GM18526 (cell line): ENCODE measurements around the gene CLDN7.

Experiments
- POLR2A ChIP-seq: IDR thresholded peaks from 3 replicates; pipeline ENCODE4 v1.6.1; 2011; ENCODE audit not compliant: insufficient read length; ENCODE audit errors: extremely low read depth

The CLDN7 gene

DNA sequence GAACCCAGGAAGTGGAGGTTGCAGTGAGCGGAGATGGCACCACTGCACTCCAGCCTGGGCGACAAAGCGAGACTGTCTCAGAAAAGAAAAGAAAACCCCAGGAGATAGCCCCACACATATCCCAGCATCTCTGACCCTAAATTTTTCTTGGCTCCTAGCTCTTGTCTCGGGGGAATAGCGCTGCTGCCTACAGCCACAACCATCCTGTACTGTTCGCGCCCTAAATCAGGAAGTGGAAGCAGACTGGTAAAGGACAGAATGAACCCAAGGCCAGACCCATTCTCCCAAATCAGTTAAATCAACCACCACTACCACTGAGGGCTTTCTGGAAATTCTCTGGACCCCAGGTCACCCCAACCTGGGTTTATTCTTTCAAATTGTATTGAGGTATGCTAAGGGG is 12.4 kb downstream of the CLDN7 start:
- TF ChIP-seq POLR2A, result no peak

DNA sequence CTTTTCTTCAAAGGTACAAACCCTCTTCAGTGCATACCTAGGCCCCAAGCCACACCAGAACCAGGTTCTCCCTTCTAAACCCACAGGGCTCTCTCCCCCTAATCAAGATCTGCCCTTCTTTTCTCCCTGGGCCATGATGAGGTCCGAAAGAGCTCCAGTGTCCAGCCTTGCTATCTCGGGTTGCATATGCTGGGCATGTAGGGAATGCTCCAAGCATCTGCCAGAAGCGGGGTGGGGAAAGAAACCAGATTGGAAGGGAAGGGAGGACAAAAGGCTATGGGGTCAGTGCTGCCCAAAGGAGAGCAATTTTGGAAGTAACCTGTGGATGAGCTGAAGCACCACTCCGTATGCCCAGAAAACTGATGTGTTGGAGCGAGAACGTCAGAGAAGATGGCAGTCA is 13.1 kb downstream of the CLDN7 start:
- no peak for TF ChIP-seq POLR2A

DNA sequence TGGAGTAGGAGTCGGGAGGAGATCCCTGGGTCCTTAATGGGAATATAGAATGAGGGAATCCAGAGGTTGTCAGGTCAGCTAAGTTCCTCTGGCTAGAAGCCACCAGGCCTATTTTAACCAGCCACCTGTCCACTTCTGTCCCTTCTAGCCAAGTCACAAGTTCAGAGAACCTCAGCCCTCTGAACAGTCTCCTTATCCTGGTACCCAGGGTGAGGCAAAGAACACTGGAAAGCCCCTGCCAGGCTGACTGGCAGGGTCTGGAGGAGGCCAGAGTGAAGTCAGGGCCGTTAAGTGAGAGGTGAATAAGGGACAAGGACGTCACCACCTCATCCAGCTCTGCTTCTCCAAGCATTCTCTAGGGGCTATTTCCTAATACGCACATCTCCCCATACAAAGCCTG is 13.5 kb downstream of the CLDN7 start:
- no peak for TF ChIP-seq POLR2A

DNA sequence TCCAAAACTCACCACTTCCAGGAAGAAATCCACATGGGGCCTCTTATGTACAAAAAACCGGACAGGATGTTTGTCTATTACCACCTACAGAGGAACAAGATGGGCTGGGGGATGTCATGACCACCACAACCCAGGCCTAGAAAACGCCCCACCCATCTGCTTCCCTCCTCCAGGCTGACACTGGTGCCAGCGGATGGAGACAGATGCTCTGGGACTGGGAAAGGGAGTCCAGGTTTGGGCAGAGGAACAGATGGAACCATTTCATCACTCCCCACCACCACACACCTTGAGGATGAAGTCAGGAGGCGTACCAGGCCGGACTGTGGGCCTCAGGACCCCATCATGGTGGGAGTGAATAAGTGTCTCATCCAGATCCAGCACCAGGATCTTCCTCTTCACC is 15.5 kb downstream of the CLDN7 start:
- no peak for TF ChIP-seq POLR2A

DNA sequence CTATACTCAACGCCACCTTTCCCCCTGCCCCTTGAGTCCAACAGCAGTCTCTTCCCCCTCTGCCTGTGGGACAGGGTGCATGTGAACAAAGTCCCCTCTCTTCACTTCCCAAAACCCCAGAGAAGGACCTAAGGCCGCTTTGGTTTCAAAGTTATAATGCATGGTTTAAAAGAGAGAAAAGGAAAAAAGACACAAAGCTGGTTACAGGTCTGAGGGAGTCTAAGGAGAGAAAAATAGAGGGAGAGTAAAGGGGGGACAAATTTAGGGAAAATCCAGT is 18.9 kb downstream of the CLDN7 start:
- TF ChIP-seq POLR2A, result no peak

DNA sequence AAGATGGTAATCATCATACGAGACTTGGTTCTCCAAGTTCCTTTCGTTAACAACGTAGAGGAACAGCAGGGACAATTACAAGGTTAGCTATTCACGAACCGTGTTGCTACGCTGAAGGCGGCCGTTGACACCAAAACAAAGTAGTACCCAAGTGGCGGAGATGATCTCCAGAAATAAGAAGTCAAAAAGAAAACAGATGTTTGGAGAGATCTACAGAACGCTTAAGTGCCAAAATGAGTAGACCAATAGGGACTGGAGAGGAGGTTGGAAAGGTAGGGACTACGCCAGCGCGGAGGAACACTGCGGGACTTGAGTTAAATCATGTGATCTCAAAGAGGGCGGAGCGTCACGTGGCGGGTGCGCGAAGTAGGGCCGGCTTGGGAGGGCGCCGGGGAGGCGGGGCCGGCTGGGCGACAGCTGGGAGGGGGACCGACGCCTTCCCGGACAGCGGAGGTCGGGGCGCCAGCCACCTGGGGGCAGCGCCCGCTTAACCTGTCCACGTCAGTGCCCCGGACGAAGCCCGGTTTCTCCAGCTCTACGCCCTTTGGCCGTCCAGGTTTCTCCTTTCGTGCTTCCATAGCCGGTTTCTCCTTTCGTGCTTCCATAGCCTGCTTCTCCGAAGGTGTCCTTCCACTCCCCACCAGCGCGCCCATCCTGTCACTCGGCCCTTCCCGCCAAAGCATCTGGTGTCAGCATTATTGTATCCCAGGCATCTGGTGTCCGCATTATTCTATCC is 19.4 kb downstream of the CLDN7 start:
- TF ChIP-seq POLR2A, result peak; percentile 45

DNA sequence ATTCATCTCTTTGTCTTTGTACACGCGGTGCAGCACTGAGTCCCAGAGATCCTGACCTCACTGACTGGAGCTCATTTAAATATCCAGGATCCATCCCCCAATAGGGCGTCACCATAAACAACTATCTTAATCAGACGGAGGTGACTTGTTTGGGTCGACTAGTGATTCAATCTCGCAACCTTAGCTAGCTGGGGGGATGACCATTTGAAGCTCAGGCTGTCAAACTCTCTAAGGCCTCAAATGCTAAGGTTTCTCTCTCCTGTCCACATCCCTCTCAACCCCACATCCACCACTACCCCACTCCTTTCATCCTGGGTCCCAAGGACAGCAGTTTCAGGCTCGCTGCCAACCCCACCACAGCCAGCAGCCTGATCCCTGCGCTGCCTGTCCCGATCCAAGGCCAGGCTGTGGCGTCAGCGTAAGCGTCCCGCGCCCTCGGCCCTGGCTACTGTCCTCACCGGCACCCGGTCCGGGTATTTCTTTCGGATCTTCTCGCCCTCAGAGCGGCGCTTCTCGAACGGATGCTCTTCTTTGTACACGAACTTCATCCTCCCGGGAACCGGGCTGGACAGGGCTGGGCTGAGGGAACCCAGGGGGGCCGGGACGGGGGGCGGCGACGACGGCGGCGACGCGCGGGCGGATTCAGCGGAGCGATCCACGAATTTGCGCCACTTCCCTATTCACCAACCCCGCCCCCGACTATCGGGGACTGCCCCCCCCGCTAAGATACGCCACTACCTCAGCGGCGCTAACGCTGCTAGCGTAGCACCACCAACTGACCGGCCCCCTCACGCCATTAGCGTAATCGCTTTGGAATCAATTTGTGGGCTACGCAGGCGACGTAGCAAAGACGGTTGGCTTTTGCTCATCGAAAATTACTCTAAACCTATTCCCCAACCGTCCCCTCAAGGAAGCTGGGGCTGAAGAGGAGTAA is 20.2 kb downstream of the CLDN7 start, which contains the start of gene GABARAP:
Gene GABARAP (minus strand): TSS at position 667 of the 934 bp plus-strand sequence. CDS start 119 bp downstream, at position 548.
- TF ChIP-seq POLR2A, result peak; percentile 56

DNA sequence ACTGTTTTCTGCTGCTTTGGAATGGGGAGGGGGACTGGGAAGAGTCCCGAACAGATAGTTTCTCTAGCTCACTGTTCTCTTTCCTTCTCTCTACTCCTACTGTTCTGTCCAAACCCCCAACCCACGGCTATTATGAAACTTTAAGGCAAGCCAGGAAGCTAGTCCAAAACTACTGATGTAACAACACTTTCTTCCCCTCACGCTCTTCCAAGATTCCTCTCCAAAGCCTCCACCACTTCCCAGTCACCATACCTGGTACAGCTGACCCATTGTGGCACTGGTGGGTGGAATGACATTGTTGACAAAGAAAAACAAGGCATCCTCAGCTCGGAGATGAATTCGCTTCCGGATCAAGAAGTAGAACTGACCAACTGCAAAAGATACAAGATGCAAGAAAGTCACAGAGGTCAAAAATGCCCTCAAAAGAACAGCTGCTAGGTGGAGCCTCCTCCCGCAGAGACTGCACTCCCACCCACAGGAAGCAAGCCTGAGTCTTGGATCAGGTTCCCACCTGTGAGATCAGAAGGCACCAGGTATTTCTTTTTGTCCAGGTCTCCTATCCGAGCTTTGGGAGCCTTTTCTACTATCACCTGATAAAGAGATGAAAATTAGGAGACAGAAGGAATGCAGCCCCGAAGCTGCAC is 21.1 kb downstream of the CLDN7 start:
- TF ChIP-seq POLR2A, result no peak

DNA sequence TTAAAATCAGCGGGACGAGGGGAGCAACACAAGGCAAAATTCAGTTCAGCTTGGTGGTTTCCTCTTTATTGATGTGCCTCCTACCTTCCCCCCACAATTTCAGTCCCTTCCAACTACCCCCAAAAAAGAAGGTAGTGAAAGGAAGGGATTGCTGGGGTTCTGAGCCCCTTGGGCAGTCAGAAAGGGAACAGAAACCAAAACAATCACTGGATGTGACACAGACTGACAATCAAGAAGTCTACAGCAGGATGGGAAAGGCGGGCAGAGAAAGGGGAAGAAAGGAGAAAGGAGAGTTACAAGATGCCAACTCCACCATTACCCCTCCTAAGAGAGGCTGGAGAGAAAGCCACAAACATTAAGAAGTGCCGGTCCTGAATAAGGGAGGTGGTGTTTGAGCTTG is 21.9 kb downstream of the CLDN7 start:
- TF ChIP-seq POLR2A, result no peak

DNA sequence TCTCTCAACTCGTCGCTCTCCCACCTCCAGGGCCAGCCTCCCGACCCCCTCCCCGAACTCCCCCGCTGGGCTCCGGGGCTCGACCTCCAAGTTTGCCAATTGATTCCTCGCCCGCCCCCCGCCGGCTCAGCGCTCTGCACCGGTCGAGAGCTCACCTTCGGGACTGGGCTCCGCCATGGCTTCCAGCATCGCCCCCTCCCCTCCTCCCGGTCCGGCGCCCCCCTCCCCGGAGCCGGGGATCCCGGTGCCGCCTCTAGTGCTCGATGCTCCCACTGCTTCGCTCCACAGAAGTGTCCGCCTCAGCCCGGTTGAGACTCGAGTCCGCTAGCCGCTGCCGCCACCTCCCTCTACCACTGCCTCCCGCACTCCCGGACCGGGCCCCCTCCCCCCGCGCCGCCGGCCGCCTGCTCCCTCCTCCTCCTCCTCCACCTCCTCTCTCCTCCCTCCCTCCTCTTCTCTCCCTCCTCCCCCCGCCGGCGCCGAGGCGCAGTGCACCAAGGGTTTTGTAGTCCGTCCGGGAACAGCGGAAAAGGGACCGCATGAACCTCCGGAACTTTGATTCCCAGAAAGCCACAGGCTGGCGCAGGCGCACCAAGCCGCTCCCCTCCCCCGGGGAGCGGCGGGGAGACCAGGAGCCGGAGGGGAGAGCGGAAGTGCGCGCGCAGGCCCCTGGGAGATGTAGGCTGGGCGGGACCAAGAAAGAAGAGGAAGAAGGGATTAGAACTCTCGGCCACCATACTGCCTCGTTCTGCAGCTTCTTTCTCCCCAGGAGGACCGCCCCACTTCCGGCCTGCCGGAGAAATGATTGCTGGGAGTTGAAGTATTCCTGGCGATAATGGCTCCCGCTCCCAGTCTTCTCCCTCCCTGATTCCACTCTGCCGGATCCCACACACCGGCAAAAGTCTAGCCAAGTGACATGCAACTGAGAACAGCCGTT is 22.9 kb downstream of the CLDN7 start, which contains the start of gene PHF23:
Gene PHF23 (minus strand): TSS at position 367 of the 937 bp plus-strand sequence. CDS start 178 bp downstream, at position 189.
- peak; percentile 32 for TF ChIP-seq POLR2A

DNA sequence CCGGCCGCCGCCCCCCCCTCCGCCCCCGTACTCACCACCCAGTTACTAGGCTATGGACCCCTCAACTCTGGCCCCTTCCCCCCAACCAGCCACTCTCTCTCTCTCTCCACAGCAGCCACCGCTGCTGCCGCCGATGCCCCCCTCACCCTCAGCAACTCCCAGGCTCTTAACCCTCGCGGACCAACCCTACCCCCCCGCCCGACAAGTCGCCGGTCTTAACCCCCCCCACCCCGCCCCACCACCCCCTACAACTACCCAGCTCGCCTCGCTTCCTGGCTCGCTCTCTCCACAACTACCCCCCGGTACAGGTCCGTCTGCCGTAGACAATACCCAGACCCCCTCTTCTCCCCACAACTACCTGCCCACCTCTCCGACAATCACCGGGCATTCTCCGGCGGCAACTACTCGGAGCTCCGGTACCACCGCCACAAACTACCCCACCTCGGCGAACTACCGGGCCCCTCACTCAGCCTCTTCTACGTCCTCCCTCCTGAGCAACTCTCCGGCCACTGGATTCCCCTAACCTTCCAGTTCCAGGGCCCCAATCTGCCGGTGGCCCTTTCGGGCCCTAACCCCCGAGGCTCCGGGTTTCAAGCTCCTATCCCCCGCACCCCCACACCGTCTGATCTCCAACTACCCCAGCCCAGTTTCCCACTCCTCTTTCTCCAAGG is 23.7 kb downstream of the CLDN7 start:
- no peak for TF ChIP-seq POLR2A

DNA sequence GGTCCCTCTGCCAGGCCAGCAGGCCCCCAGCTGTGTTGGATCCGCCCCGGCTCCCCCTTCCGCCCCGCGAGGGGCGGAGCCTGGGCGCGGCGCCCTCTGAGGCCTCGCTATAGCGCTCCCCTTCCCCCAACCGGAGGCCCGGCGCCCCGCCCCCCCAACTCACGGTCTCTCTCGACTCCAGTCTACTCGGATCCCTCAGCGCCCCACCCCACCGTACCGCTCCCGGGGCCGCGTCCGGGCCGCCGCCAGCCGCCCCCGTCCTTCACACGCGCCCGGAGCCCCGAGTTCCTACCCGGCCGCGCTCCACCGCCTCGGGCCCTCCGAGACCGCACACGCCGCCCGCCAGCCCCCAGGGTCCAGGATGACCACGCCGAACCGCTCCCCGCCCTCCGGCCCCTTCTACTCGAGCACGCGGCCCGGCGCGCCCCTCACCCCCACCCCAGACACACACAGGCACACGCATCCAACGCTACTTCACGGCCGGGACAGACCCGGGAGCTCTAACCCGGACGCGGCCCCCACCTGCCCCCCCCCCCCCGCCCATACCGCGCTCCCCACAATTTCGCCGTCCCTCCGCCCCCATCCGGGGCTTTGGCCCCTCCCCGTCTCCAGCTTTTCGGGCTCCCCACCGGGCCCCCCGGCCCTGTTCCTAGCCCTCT is 24.4 kb downstream of the CLDN7 start:
- peak; percentile 39 for TF ChIP-seq POLR2A

DNA sequence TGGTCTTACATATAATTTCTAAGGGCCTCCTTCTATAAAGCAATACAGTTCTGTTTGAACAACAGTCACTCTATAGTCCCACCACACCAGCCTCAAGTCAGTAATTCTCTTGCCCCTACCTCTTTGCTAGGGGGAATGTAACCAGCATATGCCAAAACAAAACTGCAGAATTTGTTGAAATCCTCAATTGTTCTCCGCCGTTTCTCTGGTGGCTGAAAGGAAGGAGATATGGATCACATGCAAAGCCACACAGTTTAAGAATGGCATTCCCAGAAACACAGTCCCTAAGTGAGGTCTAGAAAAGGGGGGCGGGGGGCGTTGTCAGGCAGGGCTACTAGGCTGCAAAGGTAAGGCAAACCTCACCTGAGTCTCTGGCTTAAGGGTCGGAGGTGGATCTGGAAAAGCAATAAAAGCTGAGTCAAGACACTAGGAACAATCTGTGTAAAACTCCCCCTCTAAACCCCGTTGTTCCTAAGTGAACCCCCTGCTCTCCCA is 25.0 kb downstream of the CLDN7 start:
- no peak for TF ChIP-seq POLR2A
